Body of pancreas (tissue), 4 donors: Measurements from ENCODE around the gene RAD51B.

Source experiments
- CTCF ChIP-seq, 7 experiments: fragments of 450-650 bp in 4 of 7; fragments of 200-600 bp in 3 of 7; sonication (generic) in 3 of 7; IDR thresholded peaks; one replicate each; pipeline ENCODE4 v1.5.1; 2016 to 2019; ENCODE audit warnings: antibody characterized with exemption in 7 of 7
- POLR2A ChIP-seq, 3 donors: fragments of 450-650 bp; IDR thresholded peaks; one replicate each; pipeline ENCODE4 v1.6.1; 2016; ENCODE audit warnings: antibody characterized with exemption in 3 of 3, mild to moderate bottlenecking in 2 of 3

GRCh38 chr14:68176687-68177086, 357.1 kb downstream of the RAD51B start:
- TF ChIP-seq CTCF (IDR thresholded peaks at IDR 0.05), result no peak
- no peak for TF ChIP-seq POLR2A (IDR thresholded peaks at IDR 0.05)
